ENCODE results near the gene PCDHA7. TPM values are rescaled to one million over a fixed set of nuclear protein-coding genes. Genes with fewer than 3 reads are reported as not detected.
"Not testable (repeated sequence)": the region's sequence is repeated elsewhere in the genome, so short reads cannot be mapped to it uniquely, and the experiment has no call there.

PCDHA7 gene
- total and polyA plus RNA-seq, 2 experiments from 2014 or later = 0.37 to 2.7 TPM

GRCh38 chr5:140835622-140836510 is 1.8 kb downstream of the PCDHA7 start:
- Histone ChIP-seq H3K4me1 (ENCODE audit: low read depth) (no peaks in the 10 kb centered on the region), H3K27ac (no peak overlapping the region), H3K36me3 (no peaks in the 10 kb centered on the region), H3K4me3 (no peak overlapping the region), H3K9me3 (ENCODE audit: low read depth) (no peaks in the 10 kb centered on the region), H3K27me3 (no peaks in the 10 kb centered on the region)
- TF ChIP-seq, protein P1, sequence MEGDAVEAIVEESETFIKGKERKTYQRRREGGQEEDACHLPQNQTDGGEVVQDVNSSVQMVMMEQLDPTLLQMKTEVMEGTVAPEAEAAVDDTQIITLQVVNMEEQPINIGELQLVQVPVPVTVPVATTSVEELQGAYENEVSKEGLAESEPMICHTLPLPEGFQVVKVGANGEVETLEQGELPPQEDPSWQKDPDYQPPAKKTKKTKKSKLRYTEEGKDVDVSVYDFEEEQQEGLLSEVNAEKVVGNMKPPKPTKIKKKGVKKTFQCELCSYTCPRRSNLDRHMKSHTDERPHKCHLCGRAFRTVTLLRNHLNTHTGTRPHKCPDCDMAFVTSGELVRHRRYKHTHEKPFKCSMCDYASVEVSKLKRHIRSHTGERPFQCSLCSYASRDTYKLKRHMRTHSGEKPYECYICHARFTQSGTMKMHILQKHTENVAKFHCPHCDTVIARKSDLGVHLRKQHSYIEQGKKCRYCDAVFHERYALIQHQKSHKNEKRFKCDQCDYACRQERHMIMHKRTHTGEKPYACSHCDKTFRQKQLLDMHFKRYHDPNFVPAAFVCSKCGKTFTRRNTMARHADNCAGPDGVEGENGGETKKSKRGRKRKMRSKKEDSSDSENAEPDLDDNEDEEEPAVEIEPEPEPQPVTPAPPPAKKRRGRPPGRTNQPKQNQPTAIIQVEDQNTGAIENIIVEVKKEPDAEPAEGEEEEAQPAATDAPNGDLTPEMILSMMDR (IDR thresholded peaks at IDR 0.05; ENCODE audit: low read depth, low read length) = no peak
- no peak for DNase-seq (ENCODE audit: low read depth in 1 of 2, low spot score in 1 of 2)

DNA sequence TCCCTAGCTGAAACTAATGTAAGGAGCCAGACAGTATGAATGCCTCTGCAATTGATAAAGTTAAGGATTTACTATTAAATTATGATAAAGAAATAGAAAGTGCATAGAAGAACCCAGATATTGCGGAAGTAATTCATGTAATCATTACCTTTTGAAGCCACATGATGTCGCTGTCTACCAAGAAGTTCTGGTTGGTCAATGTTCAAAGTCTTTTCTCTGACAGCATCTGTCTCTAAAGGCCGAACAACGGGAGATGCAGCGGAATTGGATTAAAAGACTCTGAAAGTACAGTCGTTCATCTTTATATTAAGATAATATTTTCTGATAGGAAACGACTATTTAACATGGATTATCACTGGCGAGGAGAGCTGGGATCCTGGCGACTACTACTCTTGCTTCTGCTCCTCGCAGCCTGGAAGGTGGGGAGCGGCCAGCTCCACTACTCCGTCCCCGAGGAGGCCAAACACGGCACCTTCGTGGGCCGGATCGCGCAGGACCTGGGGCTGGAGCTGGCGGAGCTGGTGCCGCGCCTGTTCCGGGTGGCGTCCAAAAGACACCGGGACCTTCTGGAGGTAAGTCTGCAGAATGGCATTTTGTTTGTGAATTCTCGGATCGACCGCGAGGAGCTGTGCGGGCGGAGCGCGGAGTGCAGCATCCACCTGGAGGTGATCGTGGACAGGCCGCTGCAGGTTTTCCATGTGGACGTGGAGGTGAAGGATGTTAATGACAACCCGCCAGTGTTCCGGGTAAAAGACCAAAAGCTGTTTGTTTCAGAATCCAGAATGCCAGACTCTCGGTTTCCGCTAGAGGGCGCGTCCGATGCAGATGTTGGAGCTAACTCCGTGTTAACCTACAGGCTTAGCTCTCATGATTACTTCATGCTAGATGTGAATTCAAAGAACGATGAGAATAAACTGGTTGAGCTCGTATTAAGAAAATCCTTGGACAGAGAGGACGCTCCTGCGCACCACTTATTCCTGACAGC is 7.2 kb downstream of the PCDHA7 start, which contains the start of gene PCDHA8:
TSS of gene PCDHA8 (plus strand) at position 210 of the 985 bp plus-strand sequence. CDS start at position 345, 135 bp downstream.
- no peaks in the 10 kb centered on the region for H3K9me3 ChIP-seq (ENCODE audit: low read depth)
- no peak within 1 kb of the TSS for H3K4me3 ChIP-seq
- TF ChIP-seq, protein P1 (IDR thresholded peaks at IDR 0.05; ENCODE audit: low read depth, low read length) = no peak
- no peaks in the 10 kb centered on the region for H3K36me3 ChIP-seq
- H3K27me3 ChIP-seq = no peaks in the 10 kb centered on the region
- no peak within 1 kb of the TSS for H3K27ac ChIP-seq
- no peak for DNase-seq (ENCODE audit: low read depth in 1 of 2, low spot score in 1 of 2)
- no peaks in the 10 kb centered on the region for H3K4me1 ChIP-seq (ENCODE audit: low read depth)

DNA sequence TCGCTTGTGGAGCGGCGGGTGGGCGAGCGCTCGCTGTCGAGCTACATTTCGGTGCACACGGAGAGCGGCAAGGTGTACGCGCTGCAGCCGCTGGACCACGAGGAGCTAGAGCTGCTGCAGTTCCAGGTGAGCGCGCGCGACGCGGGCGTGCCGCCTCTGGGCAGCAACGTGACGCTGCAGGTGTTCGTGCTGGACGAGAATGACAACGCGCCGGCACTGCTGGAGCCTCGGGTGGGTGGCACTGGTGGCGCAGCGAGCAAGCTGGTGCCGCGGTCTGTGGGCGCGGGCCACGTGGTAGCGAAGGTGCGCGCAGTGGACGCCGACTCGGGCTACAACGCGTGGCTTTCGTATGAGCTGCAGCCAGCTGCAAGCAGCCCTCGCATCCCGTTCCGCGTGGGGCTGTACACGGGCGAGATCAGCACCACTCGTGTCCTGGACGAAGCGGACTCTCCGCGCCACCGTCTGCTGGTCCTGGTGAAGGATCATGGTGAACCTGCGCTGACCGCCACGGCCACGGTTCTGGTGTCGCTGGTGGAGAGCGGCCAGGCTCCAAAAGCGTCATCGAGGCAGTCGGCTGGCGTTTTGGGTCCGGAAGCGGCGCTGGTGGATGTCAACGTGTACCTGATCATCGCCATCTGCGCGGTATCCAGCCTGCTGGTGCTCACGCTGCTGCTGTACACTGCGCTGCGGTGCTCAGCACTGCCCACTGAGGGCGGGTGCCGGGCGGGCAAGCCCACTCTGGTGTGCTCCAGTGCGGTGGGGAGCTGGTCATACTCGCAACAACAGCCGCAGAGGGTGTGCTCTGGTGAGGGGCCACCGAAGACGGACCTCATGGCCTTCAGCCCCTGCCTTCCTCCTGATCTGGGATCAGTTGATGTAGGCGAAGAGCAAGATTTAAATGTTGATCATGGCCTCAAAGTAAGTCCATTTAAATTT is 9.0 kb downstream of the PCDHA7 start:
- DNase-seq (ENCODE audit: low read depth in 1 of 2, low spot score in 1 of 2) = no peak
- Histone ChIP-seq H3K9me3 (ENCODE audit: low read depth) (no peaks in the 10 kb centered on the region), H3K36me3 (no peaks in the 10 kb centered on the region), H3K27me3 (no peaks in the 10 kb centered on the region), H3K27ac (no peak overlapping the region), H3K4me1 (ENCODE audit: low read depth) (no peaks in the 10 kb centered on the region), H3K4me3 (no peak overlapping the region)
- TF ChIP-seq, protein P1 (IDR thresholded peaks at IDR 0.05; ENCODE audit: low read depth, low read length) = no peak

DNA sequence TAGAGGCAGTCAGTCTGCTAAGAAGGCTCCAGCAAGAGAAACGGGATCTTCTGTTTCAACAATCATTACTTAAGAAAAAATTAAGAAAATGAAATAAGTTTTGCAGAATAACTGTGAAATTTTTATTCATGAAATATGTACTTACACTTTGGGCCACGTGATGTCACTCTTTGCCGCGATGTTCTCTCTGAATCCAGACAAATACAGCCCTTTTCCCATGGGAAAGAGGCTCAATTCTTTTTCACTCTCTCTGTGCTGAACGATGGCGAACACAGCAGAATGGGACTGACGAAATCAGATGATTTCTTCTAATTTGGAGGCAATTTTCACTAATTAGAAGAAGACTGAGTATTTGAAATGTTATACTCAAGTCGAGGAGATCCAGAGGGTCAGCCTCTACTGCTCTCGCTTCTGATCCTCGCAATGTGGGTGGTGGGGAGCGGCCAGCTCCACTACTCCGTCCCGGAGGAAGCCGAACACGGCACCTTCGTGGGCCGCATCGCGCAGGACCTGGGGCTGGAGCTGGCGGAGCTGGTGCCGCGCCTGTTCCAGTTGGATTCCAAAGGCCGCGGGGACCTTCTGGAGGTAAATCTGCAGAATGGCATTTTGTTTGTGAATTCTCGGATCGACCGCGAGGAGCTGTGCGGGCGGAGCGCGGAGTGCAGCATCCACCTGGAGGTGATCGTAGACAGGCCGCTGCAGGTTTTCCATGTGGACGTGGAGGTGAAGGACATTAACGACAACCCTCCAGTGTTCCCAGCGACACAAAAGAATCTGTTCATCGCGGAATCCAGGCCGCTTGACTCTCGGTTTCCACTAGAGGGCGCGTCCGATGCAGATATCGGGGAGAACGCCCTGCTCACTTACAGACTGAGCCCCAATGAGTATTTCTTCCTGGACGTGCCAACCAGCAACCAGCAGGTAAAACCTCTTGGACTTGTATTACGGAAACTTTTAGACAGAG is 14.4 kb downstream of the PCDHA7 start, which contains the start of gene PCDHA9:
TSS of gene PCDHA9 (plus strand) at position 244 of the 964 bp plus-strand sequence. CDS start at position 358, 114 bp downstream.
- not testable (repeated sequence) for DNase-seq (ENCODE audit: low read depth in 1 of 2, low spot score in 1 of 2); H3K36me3 ChIP-seq; H3K9me3 ChIP-seq (ENCODE audit: low read depth); H3K27ac ChIP-seq; H3K27me3 ChIP-seq; H3K4me1 ChIP-seq (ENCODE audit: low read depth)
- peak within 1 kb of the TSS; percentile 11 for H3K4me3 ChIP-seq

- H3K4me1 ChIP-seq (ENCODE audit: low read depth); H3K27me3 ChIP-seq; H3K4me3 ChIP-seq; H3K27ac ChIP-seq; H3K36me3 ChIP-seq; H3K9me3 ChIP-seq (ENCODE audit: low read depth); DNase-seq (ENCODE audit: low read depth in 1 of 2, low spot score in 1 of 2): not testable (repeated sequence)
These were observed 16.0 kb downstream of the PCDHA7 start for GRCh38 chr5:140849831-140850634.
